ENCODE measurements around the gene TUBGCP2. TPM values are rescaled to one million over a fixed set of nuclear protein-coding genes. Genes with fewer than 3 reads are reported as not detected.
"Not testable (repeated sequence)": the region's sequence is repeated elsewhere in the genome, so short reads cannot be mapped to it uniquely, and the experiment has no call there.

TUBGCP2 gene
- total RNA-seq, 1 experiment from 2014 or later, result 33.1 TPM

DNA sequence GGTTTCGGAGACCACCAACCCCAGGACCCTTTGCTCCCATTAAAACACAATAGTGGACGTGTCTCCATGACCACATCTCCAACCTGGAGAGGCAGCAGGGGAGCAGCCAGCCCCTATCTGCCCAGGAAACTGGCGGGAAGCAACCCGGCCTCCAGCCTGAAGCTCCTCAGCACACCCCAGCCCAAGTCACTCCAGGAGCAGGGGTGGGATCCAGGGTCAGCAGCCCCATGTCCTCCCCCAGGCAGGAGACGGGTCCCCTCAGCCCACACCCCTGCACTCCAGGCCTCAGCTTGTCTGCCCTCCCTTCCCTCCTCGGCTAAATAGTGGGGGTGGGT lies 32.6 kb downstream of the TUBGCP2 start:
- DNase-seq (ENCODE audit: low read depth, low spot score), result no peak
- in situ Hi-C loops (cut with HindIII; ENCODE audit: low pct_unique_long_range_greater_than_20kb, low sequenced_read_pairs), result no loop called here

DNA sequence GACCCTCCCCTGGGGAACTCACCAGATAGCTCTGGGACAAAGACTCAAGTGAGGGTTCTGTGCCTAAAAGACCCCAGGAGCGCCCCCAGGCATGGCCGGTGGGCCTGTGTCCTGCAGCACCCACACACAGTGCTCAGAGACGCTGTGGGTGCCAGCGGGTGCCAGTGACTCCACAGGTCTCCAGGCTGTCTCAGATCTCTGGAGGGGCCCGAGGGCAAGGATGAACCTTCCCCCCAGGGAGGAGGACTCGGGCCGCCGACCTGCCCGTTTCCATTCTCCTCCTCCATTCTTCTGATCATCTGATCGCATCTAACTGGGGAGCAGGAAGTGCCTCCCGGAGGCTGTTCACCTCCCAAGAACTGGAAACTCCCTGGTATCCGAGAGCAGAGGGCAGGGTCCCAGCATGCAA lies 33.0 kb downstream of the TUBGCP2 start:
- in situ Hi-C loops (cut with HindIII; ENCODE audit: low pct_unique_long_range_greater_than_20kb, low sequenced_read_pairs), result no loop called here
- DNase-seq (ENCODE audit: low read depth, low spot score), result no peak

- DNase-seq (ENCODE audit: low read depth, low spot score), result no peak
Measured at GRCh38 chr10:133274751-133275683, 33.7 kb downstream of the TUBGCP2 start.

DNA sequence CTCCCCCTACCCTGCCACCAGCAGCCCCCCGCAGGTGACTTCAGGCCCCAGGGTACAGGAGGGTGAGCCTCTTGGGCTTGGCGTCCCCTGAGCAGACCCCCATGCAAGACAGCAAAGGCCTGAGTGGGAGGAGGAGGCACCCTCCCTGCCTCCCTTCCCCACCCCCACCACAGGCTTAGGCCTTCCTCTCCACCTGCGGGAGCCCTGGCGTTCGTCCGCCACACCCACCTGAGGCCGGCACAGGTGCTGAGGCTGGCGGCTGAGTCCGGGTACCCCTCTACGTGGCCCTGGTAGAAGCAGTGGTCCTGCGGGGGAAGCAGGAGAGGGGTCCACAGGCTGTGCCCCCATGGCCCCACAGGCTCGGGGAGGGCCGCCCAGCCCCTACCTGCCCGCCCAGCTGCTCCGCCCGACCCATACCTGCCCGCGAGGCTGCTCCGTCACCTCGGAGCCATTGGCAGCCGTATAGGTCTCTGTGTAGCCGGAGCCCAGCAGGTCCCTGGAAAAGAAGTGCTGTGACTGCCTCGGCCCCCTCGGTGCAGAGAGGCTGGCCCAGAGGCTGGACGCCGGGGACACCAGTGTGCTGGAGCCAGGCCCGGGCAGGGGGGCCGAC lies 35.0 kb downstream of the TUBGCP2 start:
- no peak for DNase-seq (ENCODE audit: low read depth, low spot score)
- in situ Hi-C loops (cut with HindIII; ENCODE audit: low pct_unique_long_range_greater_than_20kb, low sequenced_read_pairs), result no loop called here

More at GRCh38 chr10:133274751-133275683, 33.7 kb downstream of the TUBGCP2 start:
- in situ Hi-C loops (cut with HindIII; ENCODE audit: low pct_unique_long_range_greater_than_20kb, low sequenced_read_pairs), result no loop called here

DNA sequence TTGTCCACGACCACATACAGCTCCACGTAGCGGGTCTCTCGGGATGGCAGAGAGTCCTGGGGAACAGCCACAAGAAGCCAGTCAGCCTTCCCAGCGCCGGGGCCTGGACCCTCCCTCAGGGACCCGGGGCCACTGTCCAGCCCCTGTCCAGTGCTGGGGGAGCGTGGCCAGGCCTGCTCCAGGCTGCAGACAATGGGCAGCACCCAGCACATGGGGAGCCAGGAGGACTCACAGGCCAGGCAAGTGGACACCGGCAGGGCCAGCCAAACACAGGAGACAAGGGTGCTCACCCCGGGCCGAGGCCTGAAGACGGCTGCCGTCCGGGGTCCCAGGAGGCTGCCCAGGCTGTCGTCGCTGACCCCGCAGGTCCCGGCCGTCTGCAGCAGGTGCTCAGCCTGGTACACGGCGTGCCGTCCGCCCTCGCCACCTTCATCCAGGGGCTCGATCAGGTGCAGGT lies 35.7 kb downstream of the TUBGCP2 start:
- in situ Hi-C loops (cut with HindIII; ENCODE audit: low pct_unique_long_range_greater_than_20kb, low sequenced_read_pairs), result no loop called here
- no peak for DNase-seq (ENCODE audit: low read depth, low spot score)

DNA sequence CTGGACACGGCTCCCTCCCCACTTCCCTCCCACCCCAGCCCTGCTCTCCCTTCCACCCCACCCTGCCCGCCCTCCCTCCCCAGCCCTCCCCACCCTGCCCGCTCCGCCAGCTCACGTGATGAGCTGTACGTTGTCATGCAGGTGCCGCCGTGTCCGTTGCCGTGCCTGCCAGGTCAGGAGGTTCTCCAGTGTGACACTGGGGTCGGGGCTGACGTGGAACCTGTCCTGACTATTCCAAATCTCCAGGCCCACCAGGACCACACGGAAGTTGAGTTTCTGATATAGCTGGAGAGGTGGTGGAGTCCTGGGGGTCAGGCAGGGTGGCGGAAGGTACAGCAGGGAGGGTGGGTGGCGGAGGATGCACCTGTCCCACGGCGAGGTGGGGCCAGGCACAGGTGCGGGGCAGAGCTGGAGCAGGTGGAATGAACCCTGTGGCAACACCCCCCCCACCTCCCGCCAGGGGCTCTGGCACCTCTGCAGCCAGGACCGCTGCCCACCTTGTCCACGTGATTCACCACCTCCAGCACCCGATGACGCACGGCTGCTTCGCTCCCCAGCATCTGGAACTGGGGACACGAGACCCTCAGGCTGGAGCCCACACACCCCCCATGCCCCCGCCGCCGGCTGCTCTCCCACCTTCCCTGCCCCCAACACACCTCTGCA lies 36.2 kb downstream of the TUBGCP2 start:
- in situ Hi-C loops (cut with HindIII; ENCODE audit: low pct_unique_long_range_greater_than_20kb, low sequenced_read_pairs), result no loop called here

GRCh38 chr10:133271521-133272300 lies 37.0 kb downstream of the TUBGCP2 start:
- DNase-seq (ENCODE audit: low read depth, low spot score), result no peak
- in situ Hi-C loops (cut with HindIII; ENCODE audit: low pct_unique_long_range_greater_than_20kb, low sequenced_read_pairs), result no loop called here

More for the DNA sequence above, 36.2 kb downstream of the TUBGCP2 start:
- no peak for DNase-seq (ENCODE audit: low read depth, low spot score)

DNA sequence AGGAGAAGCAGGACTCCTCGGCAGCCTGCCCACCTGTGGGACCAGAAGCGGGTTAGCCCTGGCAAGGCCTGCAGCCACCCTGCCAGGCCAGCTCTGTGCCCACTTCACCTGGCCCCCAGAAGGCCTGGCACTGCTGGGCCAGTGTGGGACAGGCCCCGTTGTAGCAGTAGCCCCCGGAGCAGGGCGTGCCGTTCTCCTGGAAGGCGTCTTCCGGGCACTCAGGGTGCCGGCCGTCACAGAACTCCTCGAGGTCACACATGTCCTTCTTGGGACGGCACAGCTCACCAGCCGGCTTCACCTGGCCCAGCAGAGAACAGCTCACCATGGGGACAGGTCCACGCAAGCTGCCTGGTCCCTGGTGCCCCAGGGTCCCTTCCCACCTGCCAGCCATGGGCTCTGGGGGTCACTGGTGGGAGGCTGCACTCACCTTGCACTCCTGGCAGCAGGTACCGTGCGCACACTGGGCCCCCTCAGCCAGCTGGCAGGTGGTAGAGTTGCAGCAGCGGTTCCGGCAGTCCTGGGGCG lies 37.8 kb downstream of the TUBGCP2 start:
- in situ Hi-C loops (cut with HindIII; ENCODE audit: low pct_unique_long_range_greater_than_20kb, low sequenced_read_pairs), result no loop called here
- DNase-seq (ENCODE audit: low read depth, low spot score), result no peak

GRCh38 chr10:133270204-133270603 lies 38.5 kb downstream of the TUBGCP2 start:
- in situ Hi-C loops (cut with HindIII; ENCODE audit: low pct_unique_long_range_greater_than_20kb, low sequenced_read_pairs), result no loop called here

GRCh38 chr10:133269367-133269766 lies 39.3 kb downstream of the TUBGCP2 start:
- in situ Hi-C loops (cut with HindIII; ENCODE audit: low pct_unique_long_range_greater_than_20kb, low sequenced_read_pairs), result no loop called here
- no peak for DNase-seq (ENCODE audit: low read depth, low spot score)

More at GRCh38 chr10:133270204-133270603, 38.5 kb downstream of the TUBGCP2 start:
- no peak for DNase-seq (ENCODE audit: low read depth, low spot score)

DNA sequence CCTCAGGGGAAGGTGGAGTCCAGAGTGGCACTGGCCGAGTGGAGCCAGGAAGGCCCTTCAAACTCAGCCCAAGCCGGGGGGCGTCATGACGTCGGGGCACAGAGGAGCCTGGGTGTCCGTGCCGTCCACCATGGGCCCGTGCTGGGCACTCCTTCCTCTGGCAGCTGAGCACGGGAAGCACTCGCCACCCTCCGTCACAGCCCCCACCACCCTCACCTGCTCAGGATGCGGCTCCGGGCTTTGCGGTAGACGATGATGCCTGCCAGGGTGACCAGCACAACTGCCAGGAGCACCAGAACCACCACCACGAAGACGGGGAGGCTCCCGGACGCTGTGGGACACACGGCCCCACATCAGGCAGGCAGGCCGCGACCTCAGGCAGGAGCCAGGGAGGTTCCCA lies 40.1 kb downstream of the TUBGCP2 start:
- no peak for DNase-seq (ENCODE audit: low read depth, low spot score)
- in situ Hi-C loops (cut with HindIII; ENCODE audit: low pct_unique_long_range_greater_than_20kb, low sequenced_read_pairs), result no loop called here

DNA sequence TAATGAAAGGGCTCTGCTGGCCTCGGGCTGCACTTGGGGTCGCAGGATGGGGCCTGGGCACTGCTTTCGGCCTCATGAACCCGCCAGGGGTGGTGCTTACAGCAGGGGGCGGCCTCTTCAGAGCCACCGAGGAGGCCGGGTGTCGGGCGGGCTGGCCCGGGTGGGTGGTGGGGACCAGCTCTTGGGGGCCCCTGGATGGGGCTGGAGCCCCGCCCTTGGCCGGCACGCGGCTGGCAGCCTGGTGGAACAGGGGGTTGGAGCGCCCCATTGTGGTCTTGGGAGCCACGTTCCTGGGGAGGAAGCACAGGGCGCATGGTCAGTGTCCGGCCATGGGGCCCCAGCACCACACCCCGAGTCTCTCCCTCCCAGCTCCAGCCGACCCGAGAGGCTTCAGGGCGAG lies 40.8 kb downstream of the TUBGCP2 start:
- in situ Hi-C loops (cut with HindIII; ENCODE audit: low pct_unique_long_range_greater_than_20kb, low sequenced_read_pairs), result no loop called here

GRCh38 chr10:133267293-133267692 lies 41.4 kb downstream of the TUBGCP2 start:
- in situ Hi-C loops (cut with HindIII; ENCODE audit: low pct_unique_long_range_greater_than_20kb, low sequenced_read_pairs), result no loop called here
- no peak for DNase-seq (ENCODE audit: low read depth, low spot score)

More for the DNA sequence above, 40.8 kb downstream of the TUBGCP2 start:
- no peak for DNase-seq (ENCODE audit: low read depth, low spot score)

DNA sequence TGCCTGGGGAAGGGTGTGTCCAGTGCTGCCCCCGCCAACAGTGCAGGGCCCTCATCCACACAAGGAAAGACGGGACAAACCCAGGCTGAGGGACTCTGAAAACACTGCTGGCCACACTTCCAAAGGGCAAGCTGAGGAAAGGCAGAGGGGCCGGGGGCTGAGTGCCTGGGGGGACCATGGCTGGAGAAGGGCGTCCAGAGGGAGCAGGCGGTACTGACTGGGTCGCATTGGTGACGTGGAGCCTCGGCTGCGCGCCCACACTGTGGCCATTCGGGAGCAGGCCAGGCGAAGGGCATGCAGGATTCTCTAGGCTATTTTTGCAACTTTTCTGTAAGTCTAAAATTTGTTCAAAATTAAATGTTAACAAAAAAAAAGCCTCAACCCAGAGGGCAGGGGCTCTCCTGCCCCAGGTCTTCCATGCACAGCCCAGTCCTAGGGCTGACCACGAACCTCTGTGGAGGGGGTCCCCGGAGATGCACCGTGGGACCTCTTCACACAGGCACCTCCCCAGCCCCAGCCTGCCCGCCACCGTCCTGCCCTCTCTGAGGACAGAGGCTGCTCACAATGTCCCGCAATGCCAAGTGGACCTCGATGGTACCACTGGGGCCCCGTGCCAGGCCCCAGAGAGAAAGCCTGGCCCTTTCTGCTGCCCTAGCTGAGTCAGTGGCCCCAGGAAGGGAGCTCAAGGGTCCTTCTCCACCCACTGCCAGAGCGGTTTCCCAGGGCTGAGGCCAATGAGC lies 42.4 kb downstream of the TUBGCP2 start:
- DNase-seq (ENCODE audit: low read depth, low spot score), result no peak
- in situ Hi-C loops (cut with HindIII; ENCODE audit: low pct_unique_long_range_greater_than_20kb, low sequenced_read_pairs), result no loop called here

- in situ Hi-C loops (cut with HindIII; ENCODE audit: low pct_unique_long_range_greater_than_20kb, low sequenced_read_pairs), result not testable (repeated sequence)
Measured at GRCh38 chr10:133265052-133265451, 43.6 kb downstream of the TUBGCP2 start.

DNA sequence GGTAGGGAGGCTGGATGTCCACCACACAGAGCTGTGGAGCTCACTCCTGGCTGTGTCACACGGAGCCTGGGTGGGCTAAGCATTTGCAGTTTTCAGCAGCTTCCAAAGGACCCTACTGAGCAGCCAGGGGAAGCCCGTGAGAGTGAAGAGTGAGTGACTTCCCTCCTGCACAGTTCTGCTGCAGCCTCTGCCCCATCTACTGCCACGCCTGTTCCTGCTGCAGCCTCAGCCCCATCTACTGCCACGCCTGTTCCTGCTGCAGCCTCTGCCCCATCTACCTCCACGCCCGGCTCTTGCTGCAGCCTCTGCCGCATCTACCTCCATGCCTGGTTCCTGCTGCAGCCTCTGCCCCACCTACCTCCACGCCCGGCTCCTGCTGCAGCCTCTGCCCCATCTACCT lies 44.2 kb downstream of the TUBGCP2 start:
- in situ Hi-C loops (cut with HindIII; ENCODE audit: low pct_unique_long_range_greater_than_20kb, low sequenced_read_pairs), result no loop called here

More at GRCh38 chr10:133265052-133265451, 43.6 kb downstream of the TUBGCP2 start:
- DNase-seq (ENCODE audit: low read depth, low spot score), result not testable (repeated sequence)

GRCh38 chr10:133263674-133264073 lies 45.0 kb downstream of the TUBGCP2 start:
- in situ Hi-C loops (cut with HindIII; ENCODE audit: low pct_unique_long_range_greater_than_20kb, low sequenced_read_pairs), result no loop called here
- no peak for DNase-seq (ENCODE audit: low read depth, low spot score)

More for the DNA sequence above, 44.2 kb downstream of the TUBGCP2 start:
- no peak for DNase-seq (ENCODE audit: low read depth, low spot score)
